Activated naive CD4-positive, alpha-beta T cell treated with anti-CD3 and anti-CD28 coated beads, Interleukin-2, amount 50 U/mL, for 16 hours (primary cell): ENCODE results near the gene POLR2L.

Experiments
- DNase-seq: peaks from one replicate; pipeline ENCODE4 v3.0.0-alpha.2; 2020

Gene POLR2L

GRCh38 chr11:853682-854448, 11.5 kb upstream of the POLR2L start:
- no peak for DNase-seq

GRCh38 chr11:852762-853161, 10.4 kb upstream of the POLR2L start:
- DNase-seq: no peak

- DNase-seq: no peak
Measured at GRCh38 chr11:850775-851763, 8.7 kb upstream of the POLR2L start.

- no peak for DNase-seq
Measured at GRCh38 chr11:849951-850774, 7.8 kb upstream of the POLR2L start.

GRCh38 chr11:849104-849824, 6.9 kb upstream of the POLR2L start:
- peak; percentile 46 for DNase-seq

GRCh38 chr11:848380-848931, 6.1 kb upstream of the POLR2L start:
- peak; percentile 74 for DNase-seq

- no peak for DNase-seq
Measured at GRCh38 chr11:847876-848275, 5.5 kb upstream of the POLR2L start.

GRCh38 chr11:846496-847098, 4.3 kb upstream of the POLR2L start:
- DNase-seq: no peak

GRCh38 chr11:845872-846495, 3.7 kb upstream of the POLR2L start:
- DNase-seq: no peak

GRCh38 chr11:844693-845644, 2.6 kb upstream of the POLR2L start:
- DNase-seq: no peak

GRCh38 chr11:843818-844692, 1.7 kb upstream of the POLR2L start:
- no peak for DNase-seq

GRCh38 chr11:843086-843734, 881 bp upstream of the POLR2L start:
- DNase-seq: no peak

GRCh38 chr11:841981-842369, 354 bp downstream of the POLR2L start:
- no peak for DNase-seq

- DNase-seq: no peak
Measured at GRCh38 chr11:839875-840617, 2.3 kb downstream of the POLR2L start.

- no peak for DNase-seq
Measured at GRCh38 chr11:839280-839623, 3.1 kb downstream of the POLR2L start.

- no peak for DNase-seq
Measured at GRCh38 chr11:838441-839279, 3.7 kb downstream of the POLR2L start.

- DNase-seq: no peak
Measured at GRCh38 chr11:837990-838307, 4.4 kb downstream of the POLR2L start.
